ENCODE data around the gene GPR55.
"Not testable (repeated sequence)": the region's sequence is repeated elsewhere in the genome, so short reads cannot be mapped to it uniquely, and the experiment has no call there.

The GPR55 gene

GRCh38 chr2:230924470-230925341 is at the start of gene GPR55:
Gene GPR55, minus strand, starts transcription at chr2:230925242. Its CDS starts 14,280 bp downstream, at chr2:230910962.
- Histone ChIP-seq H3K27me3 (ENCODE audit: control insufficient read depth in 5 of 5, insufficient read depth in 4 of 5, low read length in 5 of 5) (peaks cover 0 to 12% (median 10%) of the 10 kb centered on the region in 5 donors), H3K9ac (ENCODE audit: low read length in 5 of 5) (no peak within 1 kb of the TSS), H3K4me1 (ENCODE audit: control insufficient read depth in 5 of 5, insufficient read depth in 5 of 5, low read length in 5 of 5) (peaks cover 0 to 4% (median 0%) of the 10 kb centered on the region in 5 donors), H3K27ac (ENCODE audit: low read depth, low read length) (no peak within 1 kb of the TSS), H3K36me3 (ENCODE audit: control insufficient read depth in 5 of 5, insufficient read depth in 5 of 5, low read length in 5 of 5) (no peaks in the 10 kb centered on the region), H3K9me3 (ENCODE audit: control insufficient read depth in 5 of 5, low read length in 5 of 5) (no peaks in the 10 kb centered on the region), H3K4me3 (ENCODE audit: low read depth in 1 of 5, low read length in 5 of 5) (no peak within 1 kb of the TSS)

GRCh38 chr2:230974096-230974913 is 49.3 kb upstream of the GPR55 start:
- H3K9me3 ChIP-seq (ENCODE audit: control insufficient read depth in 5 of 5, low read length in 5 of 5) = no peaks in the 10 kb centered on the region
- no peak overlapping the region for H3K4me3 ChIP-seq (ENCODE audit: low read depth in 1 of 5, low read length in 5 of 5)
- peaks cover 0 to 3% (median 0%) of the 10 kb centered on the region in 5 donors for H3K27me3 ChIP-seq (ENCODE audit: control insufficient read depth in 5 of 5, insufficient read depth in 4 of 5, low read length in 5 of 5)
- H3K36me3 ChIP-seq (ENCODE audit: control insufficient read depth in 5 of 5, insufficient read depth in 5 of 5, low read length in 5 of 5) = no peaks in the 10 kb centered on the region
- H3K4me1 ChIP-seq (ENCODE audit: control insufficient read depth in 5 of 5, insufficient read depth in 5 of 5, low read length in 5 of 5) = no peaks in the 10 kb centered on the region
- no peak overlapping the region for H3K27ac ChIP-seq (ENCODE audit: low read depth, low read length)
- no peak overlapping the region for H3K9ac ChIP-seq (ENCODE audit: low read length in 5 of 5)

- H3K9ac ChIP-seq (ENCODE audit: low read length in 5 of 5) = no peak overlapping the region
Measured at GRCh38 chr2:230972046-230972445, 47.0 kb upstream of the GPR55 start.

GRCh38 chr2:230969659-230970015 is 44.6 kb upstream of the GPR55 start:
- no peak overlapping the region for H3K27ac ChIP-seq (ENCODE audit: low read depth, low read length)
- no peak overlapping the region for H3K4me3 ChIP-seq (ENCODE audit: low read depth in 1 of 5, low read length in 5 of 5)

More at GRCh38 chr2:230972046-230972445, 47.0 kb upstream of the GPR55 start:
- Histone ChIP-seq H3K36me3 (ENCODE audit: control insufficient read depth in 5 of 5, insufficient read depth in 5 of 5, low read length in 5 of 5) (no peaks in the 10 kb centered on the region), H3K9me3 (ENCODE audit: control insufficient read depth in 5 of 5, low read length in 5 of 5) (no peaks in the 10 kb centered on the region), H3K27me3 (ENCODE audit: control insufficient read depth in 5 of 5, insufficient read depth in 4 of 5, low read length in 5 of 5) (peaks cover 0 to 3% (median 0%) of the 10 kb centered on the region in 5 donors), H3K27ac (ENCODE audit: low read depth, low read length) (no peak overlapping the region), H3K4me1 (ENCODE audit: control insufficient read depth in 5 of 5, insufficient read depth in 5 of 5, low read length in 5 of 5) (no peaks in the 10 kb centered on the region), H3K4me3 (ENCODE audit: low read depth in 1 of 5, low read length in 5 of 5) (no peak overlapping the region)

GRCh38 chr2:230968921-230969658 is 44.0 kb upstream of the GPR55 start:
- Histone ChIP-seq H3K4me3 (ENCODE audit: low read depth in 1 of 5, low read length in 5 of 5) (no peak overlapping the region), H3K9ac (ENCODE audit: low read length in 5 of 5) (no peak overlapping the region), H3K27me3 (ENCODE audit: control insufficient read depth in 5 of 5, insufficient read depth in 4 of 5, low read length in 5 of 5) (no peaks in the 10 kb centered on the region)

More at GRCh38 chr2:230969659-230970015, 44.6 kb upstream of the GPR55 start:
- Histone ChIP-seq H3K27me3 (ENCODE audit: control insufficient read depth in 5 of 5, insufficient read depth in 4 of 5, low read length in 5 of 5) (no peaks in the 10 kb centered on the region), H3K9ac (ENCODE audit: low read length in 5 of 5) (no peak overlapping the region), H3K4me1 (ENCODE audit: control insufficient read depth in 5 of 5, insufficient read depth in 5 of 5, low read length in 5 of 5) (no peaks in the 10 kb centered on the region), H3K36me3 (ENCODE audit: control insufficient read depth in 5 of 5, insufficient read depth in 5 of 5, low read length in 5 of 5) (no peaks in the 10 kb centered on the region), H3K9me3 (ENCODE audit: control insufficient read depth in 5 of 5, low read length in 5 of 5) (no peaks in the 10 kb centered on the region)

GRCh38 chr2:230968314-230968713 is 43.3 kb upstream of the GPR55 start:
- not testable (repeated sequence) for H3K9ac ChIP-seq (ENCODE audit: low read length in 5 of 5); H3K27me3 ChIP-seq (ENCODE audit: control insufficient read depth in 5 of 5, insufficient read depth in 4 of 5, low read length in 5 of 5); H3K4me3 ChIP-seq (ENCODE audit: low read depth in 1 of 5, low read length in 5 of 5); H3K27ac ChIP-seq (ENCODE audit: low read depth, low read length); H3K4me1 ChIP-seq (ENCODE audit: control insufficient read depth in 5 of 5, insufficient read depth in 5 of 5, low read length in 5 of 5); H3K36me3 ChIP-seq (ENCODE audit: control insufficient read depth in 5 of 5, insufficient read depth in 5 of 5, low read length in 5 of 5); H3K9me3 ChIP-seq (ENCODE audit: control insufficient read depth in 5 of 5, low read length in 5 of 5)

More at GRCh38 chr2:230968921-230969658, 44.0 kb upstream of the GPR55 start:
- H3K36me3 ChIP-seq (ENCODE audit: control insufficient read depth in 5 of 5, insufficient read depth in 5 of 5, low read length in 5 of 5) = no peaks in the 10 kb centered on the region
- no peaks in the 10 kb centered on the region for H3K4me1 ChIP-seq (ENCODE audit: control insufficient read depth in 5 of 5, insufficient read depth in 5 of 5, low read length in 5 of 5)
- H3K27ac ChIP-seq (ENCODE audit: low read depth, low read length) = no peak overlapping the region
- no peaks in the 10 kb centered on the region for H3K9me3 ChIP-seq (ENCODE audit: control insufficient read depth in 5 of 5, low read length in 5 of 5)

- Histone ChIP-seq H3K4me3 (ENCODE audit: low read depth in 1 of 5, low read length in 5 of 5) (no peak overlapping the region), H3K27me3 (ENCODE audit: control insufficient read depth in 5 of 5, insufficient read depth in 4 of 5, low read length in 5 of 5) (no peaks in the 10 kb centered on the region), H3K36me3 (ENCODE audit: control insufficient read depth in 5 of 5, insufficient read depth in 5 of 5, low read length in 5 of 5) (no peaks in the 10 kb centered on the region), H3K9me3 (ENCODE audit: control insufficient read depth in 5 of 5, low read length in 5 of 5) (no peaks in the 10 kb centered on the region), H3K4me1 (ENCODE audit: control insufficient read depth in 5 of 5, insufficient read depth in 5 of 5, low read length in 5 of 5) (no peaks in the 10 kb centered on the region), H3K27ac (ENCODE audit: low read depth, low read length) (no peak overlapping the region), H3K9ac (ENCODE audit: low read length in 5 of 5) (no peak overlapping the region)
Measured at GRCh38 chr2:230967113-230967512, 42.1 kb upstream of the GPR55 start.

GRCh38 chr2:230964136-230964730 is 39.2 kb upstream of the GPR55 start:
- no peaks in the 10 kb centered on the region for H3K9me3 ChIP-seq (ENCODE audit: control insufficient read depth in 5 of 5, low read length in 5 of 5)
- H3K4me3 ChIP-seq (ENCODE audit: low read depth in 1 of 5, low read length in 5 of 5) = no peak overlapping the region
- H3K36me3 ChIP-seq (ENCODE audit: control insufficient read depth in 5 of 5, insufficient read depth in 5 of 5, low read length in 5 of 5) = no peaks in the 10 kb centered on the region
- peaks cover 0 to 14% (median 6%) of the 10 kb centered on the region in 5 donors for H3K4me1 ChIP-seq (ENCODE audit: control insufficient read depth in 5 of 5, insufficient read depth in 5 of 5, low read length in 5 of 5)
- no peak overlapping the region for H3K9ac ChIP-seq (ENCODE audit: low read length in 5 of 5)
- H3K27ac ChIP-seq (ENCODE audit: low read depth, low read length) = no peak overlapping the region
- no peaks in the 10 kb centered on the region for H3K27me3 ChIP-seq (ENCODE audit: control insufficient read depth in 5 of 5, insufficient read depth in 4 of 5, low read length in 5 of 5)

- no peak overlapping the region for H3K9ac ChIP-seq (ENCODE audit: low read length in 5 of 5)
- no peak overlapping the region for H3K27ac ChIP-seq (ENCODE audit: low read depth, low read length)
- no peak overlapping the region for H3K4me3 ChIP-seq (ENCODE audit: low read depth in 1 of 5, low read length in 5 of 5)
- H3K4me1 ChIP-seq (ENCODE audit: control insufficient read depth in 5 of 5, insufficient read depth in 5 of 5, low read length in 5 of 5) = peaks cover 3 to 26% (median 11%) of the 10 kb centered on the region in 5 donors
- peaks cover 0 to 8% (median 0%) of the 10 kb centered on the region in 5 donors for H3K27me3 ChIP-seq (ENCODE audit: control insufficient read depth in 5 of 5, insufficient read depth in 4 of 5, low read length in 5 of 5)
- H3K9me3 ChIP-seq (ENCODE audit: control insufficient read depth in 5 of 5, low read length in 5 of 5) = no peaks in the 10 kb centered on the region
- H3K36me3 ChIP-seq (ENCODE audit: control insufficient read depth in 5 of 5, insufficient read depth in 5 of 5, low read length in 5 of 5) = no peaks in the 10 kb centered on the region
Measured at GRCh38 chr2:230961091-230961491, 36.0 kb upstream of the GPR55 start.

All from subcutaneous abdominal adipose tissue (tissue), 5 donors.